Fibroblast of lung (primary cell): ENCODE results near the gene RGS7. TPM values are rescaled to one million over a fixed set of nuclear protein-coding genes. Genes with fewer than 3 reads are reported as not detected.

Experiments used
- DNase-seq, 2 donors: peaks; one replicate each; pipeline versions ENCODE4 v3.0.0 to v3.0.0-alpha.2; 2010; ENCODE audit warnings: low read depth in 2 of 2
- H2AFZ ChIP-seq: 2 replicates; pipeline ENCODE4 v1.5.1; 2012; ENCODE audit warnings: low read length, control low read depth, inconsistent platforms
- H3K27ac ChIP-seq: 2 replicates; pipeline ENCODE4 v1.5.1; 2011; ENCODE audit warnings: low read length, control low read depth; ENCODE audit not compliant: insufficient read depth
- H3K27me3 ChIP-seq: 2 replicates; pipeline ENCODE4 v1.5.1; 2011; ENCODE audit warnings: mild to moderate bottlenecking, low read length; ENCODE audit not compliant: control insufficient read depth, insufficient read depth
- H3K36me3 ChIP-seq: 2 replicates; pipeline ENCODE4 v1.5.1; 2011; ENCODE audit warnings: low read length; ENCODE audit not compliant: control insufficient read depth, insufficient read depth
- H3K4me1 ChIP-seq: 2 replicates; pipeline ENCODE4 v1.5.1; 2011; ENCODE audit warnings: low read length; ENCODE audit not compliant: control insufficient read depth, insufficient read depth; ENCODE audit errors: extremely low read depth
- H3K4me2 ChIP-seq: 2 replicates; pipeline ENCODE4 v1.5.1; 2011; ENCODE audit warnings: low read length, control low read depth; ENCODE audit not compliant: insufficient read depth; ENCODE audit errors: extremely low read depth
- H3K4me3 ChIP-seq, 4 experiments: fragments of 200-600 bp in 1 of 4; sonication (generic) in 1 of 4; replicated peaks in 1 of 4; 2 replicates each; pipeline ENCODE4 v1.5.1; 2011 to 2016; ENCODE audit warnings: low read length in 4 of 4, low read depth in 3 of 4, mild to moderate bottlenecking in 3 of 4, control low read depth in 2 of 4, inconsistent platforms in 1 of 4, mixed read lengths in 1 of 4; ENCODE audit not compliant: insufficient read depth in 1 of 4; ENCODE audit errors: control extremely low read depth in 1 of 4
- H3K79me2 ChIP-seq: 2 replicates; pipeline ENCODE4 v1.5.1; 2012; ENCODE audit warnings: mild to moderate bottlenecking, low read length, inconsistent platforms; ENCODE audit not compliant: control insufficient read depth, insufficient read depth
- H3K9ac ChIP-seq: 2 replicates; pipeline ENCODE4 v1.5.1; 2011; ENCODE audit warnings: mild to moderate bottlenecking, low read length, control low read depth; ENCODE audit not compliant: insufficient read depth
- H3K9me3 ChIP-seq: 2 replicates; pipeline ENCODE4 v1.5.1; 2012; ENCODE audit warnings: low read depth, low read length; ENCODE audit not compliant: control insufficient read depth, insufficient read depth
- H4K20me1 ChIP-seq: 2 replicates; pipeline ENCODE4 v1.5.1; 2011; ENCODE audit warnings: low read length; ENCODE audit not compliant: control insufficient read depth, insufficient read depth; ENCODE audit errors: extremely low read depth
- CTCF ChIP-seq, 2 donors: IDR thresholded peaks in 1 of 2; conservative IDR thresholded peaks in 1 of 2; 1 replicate in 1 of 2; 2 replicates in 1 of 2; pipeline ENCODE4 v1.5.1; 2011 to 2012; ENCODE audit warnings: low read length in 2 of 2, control low read depth in 1 of 2, inconsistent platforms in 1 of 2, low read depth in 1 of 2, mild to moderate bottlenecking in 1 of 2
- EZH2 ChIP-seq: IDR thresholded peaks from 2 replicates; pipeline ENCODE4 v1.5.1; 2012; ENCODE audit warnings: low read length, control low read depth, mild to moderate bottlenecking; ENCODE audit errors: missing control alignments
- polyA plus RNA-seq, 2 donors: library from polyadenylated mRNA; depleted of rRNA in 1 of 2; stranded (reverse) in 1 of 2; unstranded in 1 of 2; fragments of >200 nt; gene quantifications; 2 replicates each; pipeline ENCODE4 v1.2.1, GENCODE V29; 2011 to 2012; ENCODE audit warnings: missing spikeins in 1 of 2
- total RNA-seq: library from RNA; depleted of rRNA; stranded (reverse); fragments of >200 nt; gene quantifications from 2 replicates; pipeline ENCODE4 v1.2.1, GENCODE V29; 2014

Gene RGS7
- total and polyA plus RNA-seq, 2 donors (not counting 1 experiment from before 2014, with no cell fraction given) = 3.6 to 4.2 TPM

- H2AFZ ChIP-seq = no peak overlapping the region
- H3K4me1 ChIP-seq = no peaks in the 10 kb centered on the region
- no peaks in the 10 kb centered on the region for H4K20me1 ChIP-seq
- no peak overlapping the region for H3K4me3 ChIP-seq
- TF ChIP-seq EZH2 = no peak
- no peak for TF ChIP-seq CTCF (conservative IDR thresholded peaks at IDR 0.05 in 1 of 2, IDR thresholded peaks at IDR 0.05 in 1 of 2; ENCODE audit: low read depth in 1 of 2, low read length in 2 of 2)
- DNase-seq = no peak
- H3K9me3 ChIP-seq = no peaks in the 10 kb centered on the region
- H3K36me3 ChIP-seq = no peaks in the 10 kb centered on the region
- no peaks in the 10 kb centered on the region for H3K27me3 ChIP-seq
- H3K4me2 ChIP-seq = no peak overlapping the region
- H3K79me2 ChIP-seq = no peaks in the 10 kb centered on the region
- no peak overlapping the region for H3K9ac ChIP-seq
- no peak overlapping the region for H3K27ac ChIP-seq
Measured at GRCh38 chr1:241012708-241013340, 344.2 kb downstream of the RGS7 start.

- H3K79me2 ChIP-seq = no peaks in the 10 kb centered on the region
- no peak overlapping the region for H3K4me3 ChIP-seq
- TF ChIP-seq EZH2 (no peak), CTCF (conservative IDR thresholded peaks at IDR 0.05 in 1 of 2, IDR thresholded peaks at IDR 0.05 in 1 of 2; ENCODE audit: low read depth in 1 of 2, low read length in 2 of 2) (no peak)
- H3K4me2 ChIP-seq = no peak overlapping the region
- H4K20me1 ChIP-seq = no peaks in the 10 kb centered on the region
- H3K27me3 ChIP-seq = no peaks in the 10 kb centered on the region
- H3K4me1 ChIP-seq = no peaks in the 10 kb centered on the region
- no peak overlapping the region for H3K9ac ChIP-seq
- H2AFZ ChIP-seq = no peak overlapping the region
- H3K27ac ChIP-seq = no peak overlapping the region
- H3K36me3 ChIP-seq = no peaks in the 10 kb centered on the region
- no peak for DNase-seq
- H3K9me3 ChIP-seq = no peaks in the 10 kb centered on the region
Measured at GRCh38 chr1:241007668-241008067, 349.3 kb downstream of the RGS7 start.

- Histone ChIP-seq H3K9ac (no peak overlapping the region), H3K4me1 (no peaks in the 10 kb centered on the region), H3K4me3 (no peak overlapping the region), H3K9me3 (no peaks in the 10 kb centered on the region), H3K27me3 (no peaks in the 10 kb centered on the region), H3K79me2 (no peaks in the 10 kb centered on the region), H4K20me1 (no peaks in the 10 kb centered on the region), H2AFZ (no peak overlapping the region), H3K27ac (no peak overlapping the region), H3K36me3 (no peaks in the 10 kb centered on the region), H3K4me2 (no peak overlapping the region)
- TF ChIP-seq EZH2 (no peak), CTCF (conservative IDR thresholded peaks at IDR 0.05 in 1 of 2, IDR thresholded peaks at IDR 0.05 in 1 of 2; ENCODE audit: low read depth in 1 of 2, low read length in 2 of 2) (no peak)
- no peak for DNase-seq
Measured at GRCh38 chr1:240999826-241000225, 357.2 kb downstream of the RGS7 start.
